Measurements from ENCODE around the gene CAPZA1.

DNA sequence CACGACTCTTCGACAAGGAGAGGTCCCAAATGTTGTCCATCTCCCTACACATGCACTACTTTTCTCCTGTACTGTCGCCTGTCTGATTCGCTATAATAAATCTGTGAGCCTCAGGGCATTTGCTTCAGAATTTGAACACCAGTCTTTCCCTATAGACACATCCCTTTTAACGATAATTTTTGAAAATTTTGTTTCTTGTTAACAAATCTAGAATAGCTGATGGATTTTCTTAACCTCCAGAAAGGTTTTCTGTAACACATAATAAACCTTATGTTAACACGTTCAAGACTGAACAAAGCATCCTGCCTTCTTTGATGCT lies 704 bp downstream of the CAPZA1 start:
- TF ChIP-seq POLR2A (IDR thresholded peaks at IDR 0.05) (no peak), CTCF (IDR thresholded peaks at IDR 0.05) (no peak)
